Measurements from ENCODE around the gene DRC3. TPM values are rescaled to one million over a fixed set of nuclear protein-coding genes. Genes with fewer than 3 reads are reported as not detected.
"Not testable (repeated sequence)": the region's sequence is repeated elsewhere in the genome, so short reads cannot be mapped to it uniquely, and the experiment has no call there.

DRC3 gene
- total RNA-seq, 1 donor from 2014 or later = 3.3 TPM

GRCh38 chr17:17947966-17948365, 24.7 kb upstream of the DRC3 start:
- intact Hi-C loops (cut with DNase I) = no loop called here
- no peak for ATAC-seq

GRCh38 chr17:17950347-17950746, 22.3 kb upstream of the DRC3 start:
- H3K27me3 ChIP-seq = no peaks in the 10 kb centered on the region
- DNase-seq = no peak
- no peaks in the 10 kb centered on the region for H3K36me3 ChIP-seq
- no peak overlapping the region for H3K4me3 ChIP-seq
- no peak for ATAC-seq
- H3K4me1 ChIP-seq = no peaks in the 10 kb centered on the region
- no peak for TF ChIP-seq CTCF (IDR thresholded peaks at IDR 0.05)
- H3K27ac ChIP-seq = no peak overlapping the region
- no peaks in the 10 kb centered on the region for H3K9me3 ChIP-seq
- intact Hi-C loops (cut with DNase I) = no loop called here

More at GRCh38 chr17:17947966-17948365, 24.7 kb upstream of the DRC3 start:
- no peak for DNase-seq
- Histone ChIP-seq H3K4me3 (no peak overlapping the region), H3K36me3 (no peaks in the 10 kb centered on the region), H3K9me3 (no peaks in the 10 kb centered on the region), H3K27ac (no peak overlapping the region), H3K4me1 (peaks cover 10% of the 10 kb centered on the region), H3K27me3 (no peaks in the 10 kb centered on the region)
- no peak for TF ChIP-seq CTCF (IDR thresholded peaks at IDR 0.05)

- intact Hi-C loops (cut with DNase I) = no loop called here
These were observed 21.9 kb upstream of the DRC3 start for GRCh38 chr17:17950806-17951205.

GRCh38 chr17:17951524-17951923, 21.1 kb upstream of the DRC3 start:
- Histone ChIP-seq H3K27ac (no peak overlapping the region), H3K9me3 (no peaks in the 10 kb centered on the region), H3K27me3 (no peaks in the 10 kb centered on the region), H3K4me1 (no peaks in the 10 kb centered on the region), H3K36me3 (no peaks in the 10 kb centered on the region), H3K4me3 (no peak overlapping the region)
- intact Hi-C loops (cut with DNase I) = no loop called here
- ATAC-seq = no peak
- no peak for TF ChIP-seq CTCF (IDR thresholded peaks at IDR 0.05)
- no peak for DNase-seq

More at GRCh38 chr17:17950806-17951205, 21.9 kb upstream of the DRC3 start:
- no peak overlapping the region for H3K27ac ChIP-seq
- DNase-seq (no peak), ATAC-seq (no peak)
- no peaks in the 10 kb centered on the region for H3K36me3 ChIP-seq
- H3K27me3 ChIP-seq = no peaks in the 10 kb centered on the region
- no peaks in the 10 kb centered on the region for H3K9me3 ChIP-seq
- no peak overlapping the region for H3K4me3 ChIP-seq
- H3K4me1 ChIP-seq = no peaks in the 10 kb centered on the region
- no peak for TF ChIP-seq CTCF (IDR thresholded peaks at IDR 0.05)

GRCh38 chr17:17952691-17953090, 20.0 kb upstream of the DRC3 start:
- no peak for TF ChIP-seq CTCF (IDR thresholded peaks at IDR 0.05)
- Histone ChIP-seq H3K36me3 (no peaks in the 10 kb centered on the region), H3K4me3 (no peak overlapping the region), H3K9me3 (no peaks in the 10 kb centered on the region), H3K4me1 (peaks cover 9% of the 10 kb centered on the region), H3K27ac (no peak overlapping the region), H3K27me3 (no peaks in the 10 kb centered on the region)
- no peak for DNase-seq
- no peak for ATAC-seq
- intact Hi-C loops (cut with DNase I) = no loop called here

- no peak for TF ChIP-seq CTCF (IDR thresholded peaks at IDR 0.05)
- Histone ChIP-seq H3K36me3 (no peaks in the 10 kb centered on the region), H3K4me3 (no peak overlapping the region), H3K4me1 (peaks cover 22% of the 10 kb centered on the region), H3K27me3 (no peaks in the 10 kb centered on the region), H3K9me3 (no peaks in the 10 kb centered on the region), H3K27ac (no peak overlapping the region)
- intact Hi-C loops (cut with DNase I) = no loop called here
- no peak for DNase-seq
- ATAC-seq = no peak
These were observed 18.6 kb upstream of the DRC3 start for GRCh38 chr17:17954079-17954478.

- H3K27ac ChIP-seq; intact Hi-C loops (cut with DNase I); ATAC-seq; DNase-seq; H3K4me3 ChIP-seq; H3K36me3 ChIP-seq; H3K27me3 ChIP-seq; H3K9me3 ChIP-seq: not testable (repeated sequence)
- H3K4me1 ChIP-seq = peaks cover 34% of the 10 kb centered on the region
These were observed 16.8 kb upstream of the DRC3 start for GRCh38 chr17:17955790-17956341.

All from upper lobe of right lung (tissue), 1 donor.